Lower leg skin (tissue), 3 donors: ENCODE measurements around the gene SLC44A3.

ENCODE experiments used
- POLR2A ChIP-seq, 2 donors: fragments of 450-650 bp; IDR thresholded peaks; one replicate each; pipeline ENCODE4 v1.6.1; 2016 to 2017; ENCODE audit warnings: antibody characterized with exemption in 2 of 2, mild to moderate bottlenecking in 1 of 2, moderate library complexity in 1 of 2
- TF ChIP-seq, protein P1 (sequence below), 3 donors: fragments of 450-650 bp; IDR thresholded peaks; one replicate each; pipeline ENCODE4 v1.5.1; 2016; ENCODE audit warnings: antibody characterized with exemption in 3 of 3, mild to moderate bottlenecking in 3 of 3, moderate library complexity in 2 of 3

DNA sequence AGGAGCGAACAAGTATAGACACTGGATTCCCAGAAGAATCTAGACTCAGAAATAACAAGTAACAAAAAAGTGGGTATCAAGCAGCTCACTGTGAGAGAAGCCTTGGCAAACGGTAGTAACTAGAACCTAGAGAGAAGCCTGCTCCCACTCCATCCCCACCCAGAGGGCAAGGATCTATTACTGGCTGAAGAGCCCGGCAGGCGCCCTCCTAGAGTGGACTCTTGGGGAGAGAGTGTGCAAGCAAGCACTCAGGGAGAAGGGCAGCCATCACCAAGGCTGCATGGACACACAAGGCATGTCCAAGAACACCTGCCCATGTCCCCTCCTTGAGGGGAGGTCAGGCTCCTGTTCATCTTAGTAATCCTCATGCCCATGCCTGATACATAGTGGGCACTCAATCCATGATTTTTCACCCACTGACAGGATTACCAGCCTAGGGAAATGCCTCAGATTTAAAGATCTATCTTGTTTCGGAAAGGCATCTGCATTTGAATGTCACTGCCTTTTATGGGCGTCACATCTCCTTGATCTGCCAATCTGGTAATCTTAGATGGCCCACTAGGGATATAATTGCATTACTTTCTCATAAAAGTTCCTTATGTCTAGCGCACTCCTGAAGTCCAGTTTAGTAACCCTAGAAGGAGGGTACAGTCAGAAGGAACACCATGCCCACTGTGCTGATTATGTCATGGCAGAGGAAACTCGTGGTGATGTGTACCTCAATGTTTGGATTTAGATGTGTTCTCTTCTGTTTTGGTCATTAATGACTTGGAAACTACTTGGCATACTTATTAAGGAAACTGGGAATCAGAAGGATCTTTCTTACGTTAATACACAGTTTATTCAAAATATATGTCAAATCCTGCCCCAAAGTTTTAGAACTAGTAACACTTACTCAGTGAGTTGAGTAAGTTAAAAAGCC, 92.4 kb downstream of the SLC44A3 start:
- TF ChIP-seq, protein P1, sequence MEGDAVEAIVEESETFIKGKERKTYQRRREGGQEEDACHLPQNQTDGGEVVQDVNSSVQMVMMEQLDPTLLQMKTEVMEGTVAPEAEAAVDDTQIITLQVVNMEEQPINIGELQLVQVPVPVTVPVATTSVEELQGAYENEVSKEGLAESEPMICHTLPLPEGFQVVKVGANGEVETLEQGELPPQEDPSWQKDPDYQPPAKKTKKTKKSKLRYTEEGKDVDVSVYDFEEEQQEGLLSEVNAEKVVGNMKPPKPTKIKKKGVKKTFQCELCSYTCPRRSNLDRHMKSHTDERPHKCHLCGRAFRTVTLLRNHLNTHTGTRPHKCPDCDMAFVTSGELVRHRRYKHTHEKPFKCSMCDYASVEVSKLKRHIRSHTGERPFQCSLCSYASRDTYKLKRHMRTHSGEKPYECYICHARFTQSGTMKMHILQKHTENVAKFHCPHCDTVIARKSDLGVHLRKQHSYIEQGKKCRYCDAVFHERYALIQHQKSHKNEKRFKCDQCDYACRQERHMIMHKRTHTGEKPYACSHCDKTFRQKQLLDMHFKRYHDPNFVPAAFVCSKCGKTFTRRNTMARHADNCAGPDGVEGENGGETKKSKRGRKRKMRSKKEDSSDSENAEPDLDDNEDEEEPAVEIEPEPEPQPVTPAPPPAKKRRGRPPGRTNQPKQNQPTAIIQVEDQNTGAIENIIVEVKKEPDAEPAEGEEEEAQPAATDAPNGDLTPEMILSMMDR (IDR thresholded peaks at IDR 0.05) = no peak
- no peak for TF ChIP-seq POLR2A (IDR thresholded peaks at IDR 0.05)
